ENCODE data around the gene CENPP. TPM values are rescaled to one million over a fixed set of nuclear protein-coding genes. Genes with fewer than 3 reads are reported as not detected.

The CENPP gene
- total RNA-seq, 4 donors from 2014 or later = 2.8 to 51.2 (median 4.9) TPM

DNA sequence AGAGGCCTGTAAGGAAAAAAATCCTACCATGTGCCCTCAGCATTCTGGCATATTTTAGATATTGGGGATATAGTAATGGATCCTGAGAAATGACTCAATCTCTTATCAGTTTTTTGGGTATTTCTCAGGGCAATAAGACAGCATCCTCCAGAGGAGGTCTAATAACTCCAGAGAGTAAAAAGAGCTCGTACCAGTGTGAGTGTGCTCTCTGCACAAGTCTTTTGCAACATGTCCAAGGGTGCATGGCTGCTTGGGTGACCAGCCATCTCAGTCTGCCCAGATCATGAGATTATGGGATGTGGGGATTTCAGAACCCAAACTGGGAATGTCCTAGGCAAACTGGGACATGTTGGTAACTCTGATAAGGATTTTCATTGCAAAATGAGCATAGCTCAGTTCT is 141.3 kb downstream of the CENPP start:
- Histone ChIP-seq H3K4me3 (no peak overlapping the region), H3K27ac (no peak overlapping the region), H3K4me1 (no peaks in the 10 kb centered on the region), H3K27me3 (no peaks in the 10 kb centered on the region), H3K36me3 (no peaks in the 10 kb centered on the region), H3K9me3 (no peaks in the 10 kb centered on the region)
- no peak for DNase-seq
- TF ChIP-seq, protein P1, sequence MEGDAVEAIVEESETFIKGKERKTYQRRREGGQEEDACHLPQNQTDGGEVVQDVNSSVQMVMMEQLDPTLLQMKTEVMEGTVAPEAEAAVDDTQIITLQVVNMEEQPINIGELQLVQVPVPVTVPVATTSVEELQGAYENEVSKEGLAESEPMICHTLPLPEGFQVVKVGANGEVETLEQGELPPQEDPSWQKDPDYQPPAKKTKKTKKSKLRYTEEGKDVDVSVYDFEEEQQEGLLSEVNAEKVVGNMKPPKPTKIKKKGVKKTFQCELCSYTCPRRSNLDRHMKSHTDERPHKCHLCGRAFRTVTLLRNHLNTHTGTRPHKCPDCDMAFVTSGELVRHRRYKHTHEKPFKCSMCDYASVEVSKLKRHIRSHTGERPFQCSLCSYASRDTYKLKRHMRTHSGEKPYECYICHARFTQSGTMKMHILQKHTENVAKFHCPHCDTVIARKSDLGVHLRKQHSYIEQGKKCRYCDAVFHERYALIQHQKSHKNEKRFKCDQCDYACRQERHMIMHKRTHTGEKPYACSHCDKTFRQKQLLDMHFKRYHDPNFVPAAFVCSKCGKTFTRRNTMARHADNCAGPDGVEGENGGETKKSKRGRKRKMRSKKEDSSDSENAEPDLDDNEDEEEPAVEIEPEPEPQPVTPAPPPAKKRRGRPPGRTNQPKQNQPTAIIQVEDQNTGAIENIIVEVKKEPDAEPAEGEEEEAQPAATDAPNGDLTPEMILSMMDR (IDR thresholded peaks at IDR 0.05) = no peak
- TF ChIP-seq POLR2A (IDR thresholded peaks at IDR 0.05) = no peak

DNA sequence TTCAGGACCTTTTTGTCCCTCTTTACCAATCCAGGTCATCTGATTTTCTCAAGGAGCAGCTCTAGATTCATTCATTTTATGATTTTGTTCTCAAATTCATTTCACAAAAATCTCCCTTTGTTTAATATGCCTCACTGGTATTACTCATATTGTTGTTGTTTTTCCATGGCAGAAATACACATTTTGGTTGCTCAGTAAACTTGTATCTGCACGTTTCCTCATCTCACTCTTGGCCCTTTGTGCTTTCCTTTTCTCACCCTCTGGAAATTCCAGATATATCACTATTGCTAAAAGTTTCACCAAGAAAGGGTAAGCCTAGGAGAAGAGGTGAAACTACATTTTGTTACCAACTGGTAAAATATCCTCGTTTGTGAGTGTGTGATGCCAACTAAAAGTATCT is 141.8 kb downstream of the CENPP start:
- no peaks in the 10 kb centered on the region for H3K4me1 ChIP-seq
- no peaks in the 10 kb centered on the region for H3K9me3 ChIP-seq
- H3K27ac ChIP-seq = no peak overlapping the region
- no peak overlapping the region for H3K4me3 ChIP-seq
- DNase-seq = no peak
- H3K36me3 ChIP-seq = no peaks in the 10 kb centered on the region
- no peaks in the 10 kb centered on the region for H3K27me3 ChIP-seq
- TF ChIP-seq, protein P1 (IDR thresholded peaks at IDR 0.05) = no peak
- TF ChIP-seq POLR2A (IDR thresholded peaks at IDR 0.05) = no peak

DNA sequence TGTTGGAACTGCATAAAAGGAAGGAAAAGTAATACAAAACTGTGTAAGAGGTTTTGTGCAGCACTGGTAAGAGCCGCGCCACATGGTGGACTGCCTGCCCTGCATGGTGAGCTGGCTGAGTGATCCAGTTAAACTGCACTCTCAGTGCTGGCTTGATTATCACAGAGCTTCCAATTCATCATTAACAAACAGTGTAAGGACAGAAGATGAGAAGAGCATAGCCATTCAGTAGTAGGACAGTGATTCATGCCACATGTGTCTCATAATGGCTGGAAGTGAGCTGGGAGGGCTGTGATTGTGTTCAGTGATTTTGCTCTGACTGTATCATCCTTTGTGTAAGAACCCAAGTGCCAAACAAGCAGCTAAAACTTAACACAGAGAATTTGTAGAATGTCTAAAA is 142.5 kb downstream of the CENPP start:
- H3K4me3 ChIP-seq = no peak overlapping the region
- H3K9me3 ChIP-seq = no peaks in the 10 kb centered on the region
- H3K36me3 ChIP-seq = no peaks in the 10 kb centered on the region
- H3K27ac ChIP-seq = no peak overlapping the region
- H3K27me3 ChIP-seq = no peaks in the 10 kb centered on the region
- H3K4me1 ChIP-seq = no peaks in the 10 kb centered on the region
- TF ChIP-seq POLR2A (IDR thresholded peaks at IDR 0.05) = no peak
- TF ChIP-seq, protein P1 (IDR thresholded peaks at IDR 0.05) = no peak
- no peak for DNase-seq

DNA sequence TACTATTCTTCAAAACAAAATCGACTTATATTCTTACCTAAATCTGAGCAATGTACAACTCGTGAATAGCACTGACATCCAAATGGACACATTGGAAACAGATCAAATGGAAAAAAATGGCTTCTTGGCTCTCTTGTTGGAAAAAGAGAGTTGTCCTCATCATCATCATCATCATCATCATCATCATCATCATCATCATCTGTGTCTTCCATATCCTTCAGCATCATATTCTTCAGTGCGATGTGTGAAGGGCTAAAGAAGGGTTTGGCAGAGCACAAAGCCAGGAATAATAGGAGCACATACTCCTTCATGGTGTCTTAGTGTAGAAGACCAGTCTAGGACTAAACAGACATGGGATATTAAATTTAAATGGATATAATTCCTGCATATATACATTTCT is 148.8 kb downstream of the CENPP start:
- no peak overlapping the region for H3K27ac ChIP-seq
- H3K27me3 ChIP-seq = no peaks in the 10 kb centered on the region
- no peaks in the 10 kb centered on the region for H3K36me3 ChIP-seq
- TF ChIP-seq, protein P1 (IDR thresholded peaks at IDR 0.05) = no peak
- no peak for TF ChIP-seq POLR2A (IDR thresholded peaks at IDR 0.05)
- no peaks in the 10 kb centered on the region for H3K4me1 ChIP-seq
- no peak overlapping the region for H3K4me3 ChIP-seq
- DNase-seq = no peak
- no peaks in the 10 kb centered on the region for H3K9me3 ChIP-seq

DNA sequence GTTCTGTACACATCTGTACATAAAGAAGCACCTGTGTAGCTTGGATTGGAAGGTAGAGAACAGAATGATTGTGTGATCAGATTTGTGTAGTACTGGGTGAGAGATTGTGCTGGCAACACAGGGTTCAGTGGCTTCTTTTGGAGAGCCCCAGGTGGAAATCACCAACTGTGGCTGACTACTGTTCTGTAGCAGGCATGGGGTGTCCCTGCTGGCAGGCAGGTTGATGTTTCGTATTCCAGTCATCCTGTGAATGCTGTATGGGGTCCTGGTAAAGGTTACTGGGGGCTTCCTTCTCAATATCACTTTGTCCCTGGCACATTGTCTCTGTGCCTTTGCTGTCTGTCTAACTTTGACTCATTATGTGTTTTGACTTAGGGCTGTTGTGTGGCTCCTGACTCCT is 151.2 kb downstream of the CENPP start:
- H3K9me3 ChIP-seq = no peaks in the 10 kb centered on the region
- H3K4me1 ChIP-seq = no peaks in the 10 kb centered on the region
- no peaks in the 10 kb centered on the region for H3K36me3 ChIP-seq
- TF ChIP-seq POLR2A (IDR thresholded peaks at IDR 0.05) = no peak
- TF ChIP-seq, protein P1 (IDR thresholded peaks at IDR 0.05) = no peak
- H3K27ac ChIP-seq = no peak overlapping the region
- H3K27me3 ChIP-seq = no peaks in the 10 kb centered on the region
- no peak for DNase-seq
- H3K4me3 ChIP-seq = no peak overlapping the region

DNA sequence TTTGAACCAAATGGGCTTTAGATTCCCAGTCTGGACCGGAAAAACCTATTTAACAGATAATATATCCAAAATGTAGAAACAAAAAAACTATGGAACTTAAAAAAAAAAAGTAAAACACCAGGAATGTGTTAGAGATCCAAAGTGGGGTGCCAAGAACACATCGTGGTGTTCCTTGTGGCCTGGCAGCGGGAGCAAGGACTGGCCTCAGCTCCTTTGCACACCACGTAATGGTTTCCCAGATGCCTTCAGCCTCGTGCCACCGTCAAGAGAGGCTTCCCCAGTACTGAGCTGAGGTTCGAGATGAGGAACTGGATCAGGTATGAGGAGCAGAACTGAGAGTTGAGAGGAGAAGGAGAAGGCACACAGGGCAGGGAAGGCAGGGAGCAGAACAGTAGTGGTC is 153.0 kb downstream of the CENPP start:
- no peak for TF ChIP-seq POLR2A (IDR thresholded peaks at IDR 0.05)
- TF ChIP-seq, protein P1 (IDR thresholded peaks at IDR 0.05) = no peak
- Histone ChIP-seq H3K9me3 (no peaks in the 10 kb centered on the region), H3K4me3 (no peak overlapping the region), H3K36me3 (no peaks in the 10 kb centered on the region), H3K27ac (peak overlapping the region in 1 of 4 donors; percentile 74), H3K27me3 (no peaks in the 10 kb centered on the region), H3K4me1 (no peaks in the 10 kb centered on the region)
- DNase-seq = no peak
